ENCODE measurements around the gene EFCAB12.
A peak's percentile ranks its signal among the peaks of the same experiment; 100 is the strongest.
"Not testable (repeated sequence)": the region's sequence is repeated elsewhere in the genome, so short reads cannot be mapped to it uniquely, and the experiment has no call there.

EFCAB12 gene

DNA sequence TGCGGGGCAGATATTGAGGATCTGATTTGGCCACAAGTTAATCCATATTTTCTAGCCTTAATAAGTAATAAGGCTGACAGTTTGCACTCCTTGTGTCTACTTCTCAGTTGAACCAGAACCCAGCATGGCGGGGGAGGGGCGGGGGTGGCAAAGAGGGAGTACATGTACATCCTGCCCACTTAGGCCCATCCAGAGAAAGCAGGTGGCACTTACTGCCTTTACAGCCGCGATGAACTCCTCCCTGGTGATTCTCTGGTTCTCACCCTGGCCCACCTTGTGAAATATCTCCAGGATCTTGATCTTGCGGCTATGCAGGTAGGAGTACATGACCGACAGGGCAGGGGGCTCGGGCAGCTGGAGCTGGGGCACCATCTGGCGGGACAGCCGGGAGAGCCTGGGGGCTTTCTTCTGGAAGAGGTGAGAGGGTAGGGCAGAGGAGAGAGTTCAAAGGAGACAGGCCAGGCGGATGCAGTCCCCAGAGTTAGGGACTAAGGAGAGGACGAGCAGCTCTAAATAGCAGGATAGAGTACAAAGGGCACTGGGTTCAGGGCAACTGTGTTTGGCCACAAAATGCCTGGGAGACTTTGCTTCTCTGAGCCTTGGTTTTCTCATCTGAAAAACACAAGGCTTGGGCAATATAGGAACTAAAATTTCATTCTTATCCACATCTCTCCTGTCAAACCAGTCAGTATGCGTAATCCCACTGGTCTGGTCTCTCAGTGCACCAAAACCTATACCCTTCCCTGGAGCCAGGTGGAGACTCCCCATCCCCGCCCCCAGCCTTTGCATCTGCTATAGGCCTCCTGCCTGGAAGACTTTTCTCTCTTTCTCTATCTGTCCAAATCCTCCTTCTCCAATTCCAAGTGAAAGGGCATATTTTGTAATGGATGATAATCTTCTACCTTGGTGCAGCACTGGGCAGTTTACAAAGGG is 10.1 kb downstream of the EFCAB12 start:
- no peak for DNase-seq

DNA sequence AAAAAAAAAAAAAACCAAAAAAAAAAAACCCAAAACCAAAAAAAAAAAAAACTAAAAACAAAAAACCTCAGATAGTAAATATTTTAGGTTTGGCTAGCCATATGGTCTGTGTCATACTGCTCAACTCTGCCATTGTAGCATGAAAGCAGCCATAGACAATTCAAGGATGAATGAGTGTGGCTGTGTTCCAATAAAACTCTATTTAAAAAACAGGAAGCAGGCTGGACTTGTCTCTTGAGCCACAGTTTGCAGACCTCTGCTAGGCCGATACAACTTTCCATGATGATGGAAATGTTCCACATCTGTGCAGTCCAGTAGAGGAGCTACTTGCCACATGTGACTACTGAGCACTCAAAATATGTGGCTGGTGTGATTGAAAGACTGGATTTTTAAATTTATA is 11.1 kb downstream of the EFCAB12 start:
- DNase-seq, result no peak

DNA sequence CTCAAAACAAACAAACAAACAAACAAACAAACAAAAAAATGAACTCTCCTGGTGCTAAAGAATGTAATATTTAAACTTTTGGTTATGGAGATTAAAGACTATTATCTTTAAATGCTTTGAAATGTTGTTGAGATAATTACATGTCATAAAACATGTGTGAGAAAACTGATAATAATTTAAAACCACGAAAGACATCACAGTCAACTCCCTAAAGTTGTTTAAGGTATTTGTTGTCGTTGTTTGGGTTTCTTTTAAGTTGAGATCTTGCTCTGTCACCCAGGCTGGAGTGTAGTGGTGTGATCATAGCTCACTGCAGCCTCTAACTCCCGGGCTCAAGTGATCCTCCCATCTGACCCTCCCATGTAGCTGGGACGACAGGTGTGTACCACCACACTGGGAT is 12.0 kb downstream of the EFCAB12 start:
- peak; percentile 83 for DNase-seq

DNA sequence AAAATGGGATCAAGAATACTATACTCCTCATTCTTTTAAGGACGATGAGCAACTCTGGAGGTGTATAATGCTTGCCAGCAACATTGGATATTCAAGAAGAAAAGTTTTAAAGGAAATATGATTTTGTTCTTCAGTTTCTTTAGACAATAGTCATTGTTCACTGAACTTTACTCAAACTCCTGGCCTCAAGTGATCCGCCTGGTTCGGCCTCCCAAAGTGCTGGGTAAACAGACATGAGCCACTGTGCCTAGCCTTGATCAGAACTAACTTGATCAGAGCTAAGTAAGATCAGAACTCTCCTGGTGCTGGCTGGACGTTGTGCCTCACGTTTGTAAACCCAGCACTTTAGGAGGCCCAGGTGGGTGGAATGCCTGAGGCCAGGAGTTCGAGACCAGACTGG is 12.6 kb downstream of the EFCAB12 start:
- DNase-seq, result no peak

DNA sequence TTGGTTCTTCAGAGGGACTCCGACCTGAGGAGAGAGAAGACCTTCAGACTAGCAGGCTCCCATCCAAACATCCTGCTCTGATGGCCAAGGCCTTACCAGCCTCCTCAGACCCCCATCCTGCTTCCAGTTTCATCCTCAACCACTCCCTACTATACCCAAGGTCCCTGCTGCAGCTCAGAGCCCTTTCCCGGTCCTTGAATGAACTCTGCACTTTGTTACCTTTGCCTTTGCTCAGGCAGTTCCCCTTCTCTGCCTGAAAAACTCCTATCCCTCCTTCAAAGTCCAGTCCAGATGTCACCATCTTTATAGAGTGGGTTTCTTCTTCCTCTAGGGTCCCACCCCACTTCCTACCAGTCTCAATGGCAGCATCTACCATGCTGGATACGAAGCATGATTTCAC is 13.1 kb downstream of the EFCAB12 start:
- DNase-seq, result no peak

DNA sequence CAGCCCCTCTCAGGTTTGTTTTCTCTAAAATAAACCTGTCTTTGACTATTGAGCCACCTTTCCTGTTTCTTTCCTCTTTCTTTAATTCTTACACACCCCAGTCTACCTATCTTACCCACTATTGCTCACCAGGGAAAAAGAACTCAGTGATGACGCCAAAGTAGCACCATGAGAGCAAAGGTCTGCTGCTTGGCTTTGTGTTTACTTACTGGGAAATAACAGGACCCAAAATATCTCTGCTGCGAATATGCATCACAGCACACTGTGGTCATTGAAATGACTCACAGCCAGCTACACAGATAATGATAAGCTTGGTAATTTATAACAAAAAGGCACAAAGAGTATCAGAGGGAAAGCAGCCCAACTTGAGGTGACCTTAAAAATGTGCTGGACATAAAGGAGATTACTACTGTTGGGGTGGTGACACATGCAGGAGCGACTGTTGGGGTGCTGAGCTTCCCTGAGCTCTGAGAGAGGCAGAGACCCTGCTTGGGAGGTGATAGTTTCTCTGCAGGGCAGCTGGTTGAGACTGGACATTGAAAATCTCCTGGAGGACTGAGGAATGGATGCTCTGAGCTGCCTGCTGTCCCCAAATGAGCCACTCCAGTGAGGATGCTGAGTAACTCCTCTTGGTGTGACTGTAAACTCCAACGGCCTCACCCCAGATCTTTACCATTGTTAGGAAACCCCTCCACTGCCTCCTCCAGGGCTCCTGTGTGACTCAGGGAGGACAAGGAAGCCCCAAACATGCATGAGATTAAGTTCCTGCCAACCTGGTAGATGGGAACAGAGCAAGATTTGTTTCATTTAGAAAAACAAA is 14.5 kb downstream of the EFCAB12 start:
- DNase-seq, result peak; percentile 83

DNA sequence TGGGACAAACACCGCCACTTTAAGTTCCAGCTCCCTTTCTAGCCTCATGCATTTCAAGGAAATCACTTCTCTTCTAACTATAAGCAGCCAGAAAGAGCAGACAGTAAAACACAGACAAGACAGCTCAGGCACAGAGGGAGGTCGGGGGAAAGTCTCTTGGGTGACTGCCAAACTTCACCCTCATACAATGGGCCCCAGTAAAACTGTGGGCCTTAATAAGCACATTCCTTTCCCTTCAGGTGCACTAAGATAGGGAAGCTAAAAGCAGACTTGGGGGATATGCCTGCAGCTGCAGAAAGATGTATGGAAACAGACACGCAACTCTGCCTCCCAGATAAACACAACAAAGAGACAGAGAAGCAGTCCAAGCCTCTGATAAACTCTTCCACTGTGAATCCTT is 15.2 kb downstream of the EFCAB12 start:
- peak; percentile 33 for DNase-seq

DNA sequence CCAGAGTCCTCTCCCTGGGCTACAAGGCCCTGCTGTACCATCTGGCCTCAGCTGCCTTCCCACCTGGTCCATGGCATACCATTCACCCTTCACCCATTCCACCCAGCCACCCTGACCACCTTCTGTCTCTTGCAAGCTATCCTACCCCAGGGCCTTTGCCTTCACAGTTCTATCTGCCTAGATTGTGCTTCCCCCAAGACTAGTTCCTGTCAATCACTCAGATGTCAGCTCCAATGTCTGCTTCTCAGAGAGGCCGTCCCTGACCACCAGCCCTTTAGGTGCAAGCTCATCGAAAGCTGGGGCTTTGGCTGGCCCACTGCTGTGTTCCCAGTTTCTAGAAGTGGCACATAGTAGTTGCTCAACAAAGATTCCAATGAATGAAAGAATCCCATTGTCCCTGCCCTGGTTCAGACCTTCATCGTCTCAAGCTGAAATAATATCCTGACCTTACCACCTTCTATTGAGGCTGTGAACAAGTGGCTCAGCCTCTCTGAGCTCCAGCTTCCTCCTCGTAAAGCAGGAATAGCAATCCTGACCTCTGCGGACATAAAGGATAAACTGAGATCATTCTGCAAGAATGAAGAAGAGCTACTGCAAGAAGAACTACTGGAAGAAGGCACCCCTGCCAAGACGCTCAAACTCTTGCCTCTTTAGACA is 15.8 kb downstream of the EFCAB12 start:
- DNase-seq, result no peak

DNA sequence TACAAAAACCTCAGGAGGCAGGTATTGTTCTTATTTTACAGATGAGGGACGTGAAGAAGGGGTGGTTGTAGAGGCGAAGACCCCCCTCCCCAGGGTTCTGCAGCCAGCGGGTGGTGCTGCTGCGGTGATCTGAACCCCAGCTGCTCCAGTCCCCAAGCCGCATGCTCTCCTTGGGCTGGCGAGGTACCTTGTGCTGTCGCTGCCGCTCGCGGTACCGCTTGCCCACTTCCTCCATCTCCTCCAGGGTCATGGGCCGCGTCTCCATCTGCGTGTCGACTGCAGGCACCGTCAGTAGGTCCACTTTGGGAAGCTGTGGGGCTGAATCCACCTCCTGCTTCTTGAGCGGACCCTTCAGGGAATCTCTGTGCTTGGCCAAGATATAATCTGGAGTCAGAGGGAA is 17.5 kb downstream of the EFCAB12 start:
- no peak for DNase-seq

DNA sequence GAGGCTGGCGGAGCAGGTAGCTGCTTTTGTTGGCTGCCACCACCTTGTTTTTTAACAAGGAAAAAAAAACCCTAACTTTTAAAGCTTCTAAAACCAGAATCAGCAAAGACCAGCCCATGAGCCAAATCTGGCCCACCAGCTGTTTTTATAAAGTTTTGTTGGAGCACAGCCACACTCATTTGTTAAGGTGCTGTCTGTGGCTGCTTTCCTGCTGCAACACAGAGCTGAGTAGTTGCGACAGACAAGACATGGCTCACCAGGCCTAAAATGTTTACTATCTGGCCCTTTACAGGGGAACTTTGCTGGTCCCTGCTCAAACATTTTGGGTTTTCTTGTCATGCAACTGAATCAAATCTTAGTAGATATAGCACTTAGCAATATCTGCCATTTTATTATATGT is 18.9 kb downstream of the EFCAB12 start:
- no peak for DNase-seq

DNA sequence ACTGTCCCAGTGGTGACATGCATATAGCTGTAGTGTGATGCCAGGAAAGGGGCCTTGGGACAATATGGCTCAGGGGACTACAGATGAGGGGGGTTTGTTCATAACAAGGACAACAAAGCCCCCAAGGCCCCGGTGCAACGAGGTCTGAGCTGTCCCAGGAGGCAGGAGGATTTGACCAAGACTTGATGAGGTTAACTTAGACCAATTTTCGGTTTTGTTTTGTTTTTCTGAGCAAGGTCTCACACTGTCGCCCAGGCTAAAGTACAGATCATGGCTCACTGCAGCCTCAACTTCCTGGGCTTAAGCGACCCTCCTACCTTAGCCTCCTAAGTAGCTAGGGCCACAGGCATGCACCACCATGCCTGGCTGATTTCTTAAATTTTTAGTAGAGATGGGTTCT is 23.8 kb downstream of the EFCAB12 start:
- DNase-seq, result no peak

DNA sequence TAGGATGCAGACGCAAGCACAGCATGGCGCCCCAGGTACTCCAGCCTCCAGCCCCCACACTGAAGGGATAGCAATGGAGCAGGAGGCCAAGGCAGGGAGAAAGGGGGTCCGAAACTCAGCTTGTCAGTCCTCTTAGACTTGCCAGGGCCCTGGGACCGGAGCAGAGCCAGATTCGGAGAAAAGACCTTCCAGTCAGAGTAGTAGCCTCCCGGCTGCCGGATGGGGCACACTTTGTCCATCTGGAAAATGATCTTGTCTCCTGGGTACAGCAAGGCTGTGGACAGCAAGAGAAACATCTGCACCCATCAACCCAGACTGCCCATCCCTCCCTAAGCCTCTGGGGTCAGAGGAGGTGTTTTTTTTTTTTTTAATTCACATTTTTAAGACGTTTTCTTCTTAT is 24.3 kb downstream of the EFCAB12 start:
- DNase-seq, result no peak

DNA sequence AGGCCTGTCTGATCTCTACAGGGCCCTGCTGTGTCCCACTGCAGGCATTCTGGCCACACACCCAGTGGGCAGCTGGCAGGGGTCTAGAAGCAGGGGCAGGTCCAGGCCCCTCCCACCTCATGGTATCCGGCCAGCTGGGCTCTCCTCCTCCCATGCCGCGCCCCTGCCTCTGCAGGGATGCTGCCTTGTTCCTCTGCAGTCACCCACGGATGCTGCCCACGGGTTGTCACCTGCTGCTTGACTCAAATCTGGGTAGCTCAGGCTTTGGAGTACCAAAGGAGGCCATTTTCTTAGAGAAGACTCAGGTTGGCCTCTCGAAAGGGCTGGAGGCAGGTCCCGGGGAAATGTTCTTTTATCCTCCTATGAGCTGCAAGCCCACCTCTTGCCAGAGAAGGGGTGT is 25.0 kb downstream of the EFCAB12 start:
- DNase-seq, result no peak

DNA sequence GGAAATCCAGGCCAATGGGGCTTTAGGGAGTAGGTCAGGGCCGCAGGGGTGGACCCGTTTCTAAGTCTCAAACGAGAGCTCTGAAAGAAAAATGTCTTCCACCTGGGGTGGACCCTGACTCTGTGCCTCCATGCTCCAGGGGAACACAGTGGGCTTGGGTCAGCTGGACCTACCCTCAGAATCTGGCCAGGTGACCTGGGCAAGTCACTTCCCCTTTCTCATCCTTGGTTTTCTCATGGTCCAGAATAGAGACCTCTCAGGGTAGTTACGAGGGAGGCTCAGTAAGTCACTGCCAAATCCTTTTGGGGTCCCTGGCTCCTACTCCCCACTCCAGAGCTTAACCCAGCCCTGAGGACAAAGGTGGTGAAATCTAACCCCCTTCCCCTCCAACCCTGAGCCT is 25.8 kb downstream of the EFCAB12 start:
- DNase-seq, result no peak

DNA sequence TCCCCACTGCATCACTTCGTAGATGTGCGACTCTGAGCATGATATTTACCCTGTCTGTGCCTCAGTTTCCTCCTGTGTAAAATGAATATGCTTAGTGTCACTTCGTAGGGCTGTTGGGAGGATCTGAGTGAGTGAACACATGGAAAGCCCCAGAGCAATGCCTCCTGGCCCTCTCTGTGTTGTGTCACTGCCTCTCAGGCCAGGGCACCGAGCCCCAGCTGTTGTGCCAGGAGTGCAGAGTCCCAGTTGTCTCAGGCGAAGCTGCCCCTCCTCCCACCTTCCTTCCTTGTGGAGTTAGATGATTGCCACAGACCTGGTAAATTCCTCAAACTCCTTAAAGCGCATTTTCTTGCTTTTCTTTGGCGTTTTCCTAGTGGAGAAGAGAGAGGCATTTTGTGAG is 26.2 kb downstream of the EFCAB12 start:
- DNase-seq, result no peak

DNA sequence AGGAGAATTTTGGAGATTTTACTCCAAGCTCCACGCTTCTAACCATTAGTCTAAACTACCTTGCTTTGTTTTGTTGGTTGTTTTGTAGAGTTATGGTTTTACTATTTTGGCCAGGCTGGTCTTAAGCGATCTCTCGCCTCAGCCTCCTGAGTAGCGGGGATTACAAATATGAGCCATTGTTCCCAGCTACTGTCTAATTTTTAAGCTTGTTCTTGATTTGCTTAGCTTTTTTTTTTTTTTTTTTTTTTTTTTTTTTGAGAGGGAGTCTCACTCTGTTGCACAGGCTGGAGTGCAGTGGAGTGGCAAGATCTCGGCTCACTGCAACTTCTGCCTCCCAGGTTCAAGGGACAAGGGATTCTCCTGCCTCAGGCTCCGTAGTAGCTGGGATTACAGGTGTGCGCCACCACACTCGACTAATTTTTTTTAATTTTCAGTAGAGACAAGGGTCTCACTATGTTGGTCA is 28.5 kb downstream of the EFCAB12 start:
- no peak for DNase-seq

DNA sequence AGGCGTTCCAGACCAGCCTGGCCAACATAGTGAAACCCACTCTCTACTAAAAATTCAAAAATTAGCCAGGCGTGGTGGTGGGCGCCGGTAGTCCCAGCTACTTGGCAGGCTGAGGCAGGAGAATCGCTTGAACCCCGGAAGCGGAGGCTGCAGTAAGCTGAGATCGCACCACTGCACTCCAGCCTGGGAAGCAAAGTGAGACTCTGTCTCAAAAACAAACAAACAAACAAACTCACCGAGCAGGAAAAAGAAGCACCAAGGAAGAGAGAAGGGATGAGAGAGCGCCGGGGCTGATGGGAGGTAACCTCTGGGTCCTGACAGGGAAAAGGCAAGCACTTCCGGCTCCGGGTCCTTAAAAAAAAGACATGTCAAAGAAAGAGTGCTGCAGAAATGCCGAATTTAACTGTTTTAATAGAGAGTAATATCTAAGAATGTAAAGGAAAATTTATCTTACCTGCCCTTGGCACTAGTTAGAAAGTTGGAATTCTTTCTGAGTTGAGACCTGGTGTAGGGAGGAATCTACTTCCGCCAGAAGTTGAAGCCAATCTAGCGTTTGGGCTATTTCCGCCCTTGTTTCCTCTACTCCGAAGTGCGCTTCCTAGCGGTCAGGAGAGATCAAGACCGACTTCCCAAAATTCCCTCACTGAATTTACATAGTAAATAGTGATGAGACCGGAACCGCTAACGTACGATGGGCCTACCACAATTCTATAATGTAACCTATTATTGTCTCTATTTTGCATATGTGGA is 29.1 kb downstream of the EFCAB12 start:
- peak; percentile 99 for DNase-seq

DNA sequence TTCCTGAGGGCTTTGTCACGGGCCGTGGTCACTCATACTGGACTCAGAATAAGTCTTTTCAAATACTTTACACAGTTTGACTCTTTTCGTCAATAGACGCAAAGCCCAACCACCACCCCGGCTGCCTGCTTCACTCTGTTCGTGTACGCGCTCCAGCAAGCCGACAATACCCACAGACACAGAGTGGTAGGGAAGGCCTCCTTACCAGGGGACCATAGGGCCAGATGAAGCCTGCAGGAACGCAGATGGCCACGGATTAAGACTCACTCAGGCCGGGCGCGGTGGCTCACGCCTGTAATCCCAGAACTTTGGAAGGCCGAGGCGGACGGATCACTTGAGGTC is 29.7 kb downstream of the EFCAB12 start:
- DNase-seq, result peak; percentile 48

DNA sequence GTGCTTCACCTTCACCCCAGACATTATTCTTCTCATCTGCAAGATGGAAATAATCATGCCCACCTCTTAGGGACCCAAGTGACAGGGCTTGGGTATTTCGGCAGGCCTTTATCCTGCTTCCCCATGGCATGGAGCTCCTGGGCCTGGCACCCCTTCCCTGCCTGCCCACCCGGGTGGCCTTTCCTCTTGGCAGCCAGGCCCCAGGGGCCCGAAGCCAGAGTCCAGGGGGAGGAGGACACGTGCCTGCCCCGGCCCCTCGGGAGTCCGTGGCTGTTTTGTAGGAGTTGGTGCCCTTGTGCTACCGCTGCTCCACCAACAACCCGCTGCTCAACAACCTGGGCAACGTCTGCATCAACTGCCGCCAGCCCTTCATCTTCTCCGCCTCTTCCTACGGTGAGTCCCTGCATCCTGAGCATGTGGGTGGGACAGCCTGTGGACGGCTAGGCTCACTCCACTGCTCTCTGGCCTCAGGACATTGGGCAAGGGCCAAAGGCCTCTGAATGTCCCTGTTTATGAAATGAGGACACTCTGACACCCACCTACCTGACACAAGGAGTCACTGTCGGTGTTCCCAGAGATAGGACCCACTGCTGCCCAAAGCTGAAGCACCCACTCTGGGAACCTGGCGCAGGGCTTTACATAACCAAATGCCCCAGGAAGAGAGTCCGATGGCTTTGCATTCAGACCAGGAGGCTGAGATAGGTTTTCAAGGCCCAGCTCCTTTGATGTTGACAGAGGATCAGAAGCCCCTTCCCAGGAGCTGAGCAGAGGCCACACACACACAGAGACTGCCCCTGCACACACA is 34.5 kb downstream of the EFCAB12 start:
- DNase-seq, result not testable (repeated sequence)

DNA sequence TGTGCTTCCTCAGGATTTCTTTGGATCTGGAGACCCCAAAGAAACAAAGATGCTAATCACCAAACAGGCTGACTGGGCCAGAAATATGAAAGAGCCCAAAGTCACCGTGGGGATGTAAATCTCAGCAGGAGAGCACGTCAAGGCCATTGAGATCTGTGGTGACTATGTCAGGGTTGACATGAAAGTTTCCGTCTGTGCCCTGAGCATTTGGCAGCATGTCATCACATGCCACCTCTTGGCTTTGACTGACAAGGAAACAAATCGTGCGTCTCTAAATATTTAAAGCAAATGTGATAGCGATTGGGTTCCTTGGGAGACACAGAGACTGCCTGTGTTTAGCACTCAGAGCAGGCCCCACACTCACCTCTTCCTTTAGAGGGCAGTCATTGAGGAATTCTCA is 35.2 kb downstream of the EFCAB12 start:
- DNase-seq, result no peak

DNA sequence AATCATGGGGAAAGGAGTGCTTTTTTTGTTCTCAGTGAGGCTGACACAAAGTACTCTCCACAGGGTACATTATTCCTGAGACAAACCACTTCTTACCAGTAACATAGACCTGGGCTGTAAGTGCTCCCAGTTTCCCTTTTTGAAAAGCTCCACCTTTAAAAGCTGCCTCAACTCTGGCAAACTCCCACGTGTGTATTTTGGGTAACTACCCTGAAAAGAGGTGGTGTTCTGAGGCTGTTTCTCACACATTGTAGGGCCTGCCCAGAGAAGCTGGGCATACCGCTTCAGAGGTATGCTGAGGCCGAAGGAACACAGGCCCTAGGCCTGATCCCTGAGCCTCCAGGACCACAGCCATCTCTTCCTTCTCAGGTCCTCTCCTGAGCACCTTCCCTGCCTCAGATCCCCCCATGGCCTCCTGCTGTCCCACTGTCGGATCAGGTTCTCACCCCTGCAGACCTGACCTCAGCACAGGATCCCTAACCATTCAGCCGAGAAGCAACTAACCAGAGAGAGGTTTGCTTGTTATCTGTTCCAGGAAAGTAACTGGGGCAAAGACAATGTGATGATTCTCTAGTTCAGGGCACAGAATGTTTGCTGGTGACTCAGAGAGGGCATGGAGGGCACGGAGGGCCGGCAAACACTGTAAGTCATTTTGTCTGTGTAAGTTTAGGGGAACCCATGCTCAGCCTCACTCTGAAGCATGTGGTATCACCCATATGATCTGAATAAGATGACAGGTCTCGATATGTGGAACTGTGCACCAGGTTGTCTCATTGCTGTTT is 36.1 kb downstream of the EFCAB12 start:
- DNase-seq, result not testable (repeated sequence)
